CD4-positive, alpha-beta memory T cell (primary cell): Measurements from ENCODE around the gene UBQLN1. TPM values are rescaled to one million over a fixed set of nuclear protein-coding genes. Genes with fewer than 3 reads are reported as not detected.
A peak's percentile ranks its signal among the peaks of the same experiment; 100 is the strongest.
"Not testable (repeated sequence)": the region's sequence is repeated elsewhere in the genome, so short reads cannot be mapped to it uniquely, and the experiment has no call there.

Experiments
- CTCF ChIA-PET: fragments of 350-600 bp; sonication (Branson Sonifier 250); formaldehyde crosslinking; loops from one replicate; lab custom pipeline; 2021; ENCODE audit warnings: inconsistent platforms; ENCODE audit not compliant: partially characterized antibody; lab: Charles Lee
- POLR2A ChIA-PET: fragments of 350-600 bp; sonication (Branson Sonifier 250); formaldehyde crosslinking; loops from one replicate; lab custom pipeline; 2021; ENCODE audit not compliant: partially characterized antibody; lab: Charles Lee
- DNase-seq, 5 donors: peaks; one replicate each; pipeline versions ENCODE4 v3.0.0 to v3.0.0-alpha.2; 2020 to 2022; ENCODE audit warnings: mixed read lengths in 1 of 5
- H3K27ac ChIP-seq: one replicate; pipeline ENCODE4 v1.7.0; 2013; ENCODE audit warnings: low read depth, low read length
- H3K27me3 ChIP-seq: 2 replicates; pipeline ENCODE4 v1.7.0; 2013; ENCODE audit warnings: mild to moderate bottlenecking, low read length, moderate library complexity; ENCODE audit not compliant: insufficient read depth
- H3K36me3 ChIP-seq: 2 replicates; pipeline ENCODE4 v1.7.0; 2013; ENCODE audit warnings: mild to moderate bottlenecking, low read length, moderate library complexity; ENCODE audit not compliant: insufficient read depth
- H3K4me1 ChIP-seq: 2 replicates; pipeline ENCODE4 v1.7.0; 2013; ENCODE audit warnings: mild to moderate bottlenecking, low read length, moderate library complexity; ENCODE audit not compliant: insufficient read depth
- H3K4me3 ChIP-seq, 2 donors: one replicate each; pipeline ENCODE4 v1.7.0; 2013; ENCODE audit warnings: low read length in 2 of 2, mild to moderate bottlenecking in 1 of 2
- H3K9me3 ChIP-seq, 2 donors: one replicate each; pipeline ENCODE4 v1.7.0; 2013; ENCODE audit warnings: low read length in 2 of 2, control low read depth in 1 of 2; ENCODE audit not compliant: control insufficient read depth in 1 of 2
- H3K27ac Mint-ChIP-seq, 7 donors: one replicate each; pipeline ENCODE4 v1.8.0; 2020 to 2021; ENCODE audit warnings: mixed read lengths in 7 of 7, mild to moderate bottlenecking in 6 of 7, inconsistent platforms in 3 of 7, moderate library complexity in 3 of 7
- H3K27me3 Mint-ChIP-seq, 2 donors: one replicate each; pipeline ENCODE4 v1.8.0; 2020 to 2021; ENCODE audit warnings: mixed read lengths in 2 of 2
- H3K36me3 Mint-ChIP-seq, 2 donors: one replicate each; pipeline ENCODE4 v1.8.0; 2020 to 2021; ENCODE audit warnings: mixed read lengths in 2 of 2, inconsistent platforms in 1 of 2, mild to moderate bottlenecking in 1 of 2
- H3K4me1 Mint-ChIP-seq, 4 donors: one replicate each; pipeline ENCODE4 v1.8.0; 2020 to 2021; ENCODE audit warnings: mixed read lengths in 4 of 4, mild to moderate bottlenecking in 1 of 4
- H3K4me3 Mint-ChIP-seq, 8 donors: one replicate each; pipeline ENCODE4 v1.8.0; 2020 to 2021; ENCODE audit warnings: mixed read lengths in 8 of 8, mild to moderate bottlenecking in 7 of 8, moderate library complexity in 6 of 8, inconsistent platforms in 3 of 8
- H3K9me3 Mint-ChIP-seq, 8 donors: one replicate each; pipeline ENCODE4 v1.8.0; 2020 to 2021; ENCODE audit warnings: mixed read lengths in 8 of 8, mild to moderate bottlenecking in 5 of 8, inconsistent platforms in 3 of 8, moderate library complexity in 1 of 8
- intact Hi-C: fragments of 100-400 bp; cut with micrococcal nuclease; formaldehyde crosslinking; loops from one replicate; pipeline ENCODE4 v1.15.1; 2023
- polyA plus RNA-seq, 2 donors: library from polyadenylated mRNA; unstranded; fragments of 300-500 nt; fragmentation: Illumina TruSeq; gene quantifications; one replicate each; pipeline ENCODE4 v1.2.3, GENCODE V29; 2021
- total RNA-seq, 2 experiments: library from RNA; stranded (reverse); gene quantifications; one replicate each; pipeline ENCODE4 v1.2.3, GENCODE V29; 2021

The UBQLN1 gene
- total and polyA plus RNA-seq, 4 experiments from 2014 or later, result 66.8 to 122 (median 93.2) TPM

GRCh38 chr9:83707518-83707767, 315 bp downstream of the UBQLN1 start:
- Histone ChIP-seq H3K4me1 (peaks cover 47% of the 10 kb centered on the region), H3K27ac (peak overlapping the region; percentile 98), H3K9me3 (no peaks in the 10 kb centered on the region), H3K36me3 (no peaks in the 10 kb centered on the region), H3K4me3 (peak overlapping the region; percentile 47 to 97), H3K27me3 (no peaks in the 10 kb centered on the region)
- peak overlapping the region; percentile 87 to 99 (median 92) for H3K4me3 Mint-ChIP-seq
- ChIA-PET CTCF (interaction anchor here (0.8 to 2.4 kb wide), 9 partner anchors 9 to 214 kb away, joined by 3 to 20 read pairs (median 4); partner anchors contain the start of gene KIF27), POLR2A (interaction anchor here (0.8 to 3.5 kb wide), 24 partner anchors 8 to 586 kb away, joined by 3 to 59 read pairs (median 5); partner anchors contain the start of genes HNRNPK, IDNK, KIF27 and RMI1)
- peaks cover 34 to 48% (median 41%) of the 10 kb centered on the region in 4 donors for H3K4me1 Mint-ChIP-seq
- H3K36me3 Mint-ChIP-seq, result peaks cover 5 to 19% of the 10 kb centered on the region in 2 donors
- no peak for DNase-seq
- intact Hi-C loops, result loop anchor here (1.0 to 5.0 kb wide), 2 partner anchors 40 to 84 kb away; partner anchors contain the start of gene IDNK
- peak overlapping the region; percentile 99 to 100 (median 100) for H3K27ac Mint-ChIP-seq
- H3K27me3 Mint-ChIP-seq, result no peaks in the 10 kb centered on the region
- peaks cover 0 to 2% (median 0%) of the 10 kb centered on the region in 8 donors for H3K9me3 Mint-ChIP-seq

DNA sequence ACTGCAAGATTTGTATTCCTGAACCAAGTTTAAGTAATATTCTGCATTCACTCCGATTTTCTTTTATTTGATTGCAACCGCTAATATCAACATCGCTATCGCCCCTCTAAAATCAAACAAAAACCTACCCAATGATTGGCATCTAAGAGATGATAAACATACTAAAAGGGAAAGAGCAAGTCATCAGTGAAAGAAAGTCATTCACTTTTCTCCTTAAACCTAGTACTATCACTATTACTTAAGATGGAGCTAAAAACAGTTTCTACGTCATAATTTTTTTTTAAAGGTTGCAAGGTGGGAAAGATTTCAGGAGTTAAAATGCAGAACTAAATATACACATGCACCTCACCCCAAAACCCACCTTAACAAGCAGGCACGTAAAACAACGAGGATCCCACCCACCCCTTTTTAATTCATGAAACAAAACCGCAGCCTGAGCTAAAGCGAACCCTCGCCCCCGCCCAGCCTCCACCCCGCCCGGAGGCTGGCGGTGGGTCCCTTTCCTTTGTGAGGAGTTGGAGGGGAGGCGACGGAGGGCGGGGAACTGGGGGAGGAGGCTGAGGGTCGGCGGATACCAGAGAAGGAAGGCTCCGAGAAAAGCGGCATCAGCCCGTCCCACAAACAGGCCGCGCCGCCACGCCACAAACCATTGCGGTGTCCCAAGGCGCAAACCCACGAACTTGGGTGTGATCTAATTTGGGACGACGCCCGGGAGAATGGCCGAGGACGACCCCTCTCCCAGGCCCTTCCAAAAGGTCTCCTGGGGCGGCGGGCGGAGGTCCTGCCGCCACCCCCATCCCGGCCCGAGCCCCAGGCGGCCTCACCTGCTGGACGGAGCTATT, 861 bp downstream of the UBQLN1 start:
- H3K4me3 Mint-ChIP-seq, result peak overlapping the region; percentile 87 to 99 (median 92)
- peaks cover 0 to 2% (median 0%) of the 10 kb centered on the region in 8 donors for H3K9me3 Mint-ChIP-seq
- H3K27ac Mint-ChIP-seq, result peak overlapping the region; percentile 99 to 100 (median 99)
- peak overlapping the region; percentile 47 to 97 for H3K4me3 ChIP-seq
- peak overlapping the region; percentile 98 for H3K27ac ChIP-seq
- peaks cover 38 to 53% (median 46%) of the 10 kb centered on the region in 4 donors for H3K4me1 Mint-ChIP-seq
- peaks cover 5 to 19% of the 10 kb centered on the region in 2 donors for H3K36me3 Mint-ChIP-seq
- POLR2A ChIA-PET, result interaction anchor here (0.8 to 3.5 kb wide), 22 partner anchors 10 to 587 kb away, joined by 3 to 59 read pairs (median 5); partner anchors contain the start of genes HNRNPK, IDNK, KIF27 and RMI1
- CTCF ChIA-PET, result interaction anchor here (0.7 to 2.4 kb wide), 9 partner anchors 8 to 215 kb away, joined by 3 to 20 read pairs (median 3); partner anchors contain the start of gene KIF27
- no peaks in the 10 kb centered on the region for H3K27me3 Mint-ChIP-seq
- intact Hi-C loops, result loop anchor here (1.0 to 5.0 kb wide), 2 partner anchors 40 to 84 kb away; partner anchors contain the start of gene IDNK
- H3K4me1 ChIP-seq, result peaks cover 52% of the 10 kb centered on the region
- H3K36me3 ChIP-seq, result no peaks in the 10 kb centered on the region
- H3K27me3 ChIP-seq, result no peaks in the 10 kb centered on the region
- no peaks in the 10 kb centered on the region for H3K9me3 ChIP-seq
- peak; percentile 57 to 77 (median 66) for DNase-seq

- Mint-ChIP-seq H3K4me1 (peaks cover 52 to 70% (median 60%) of the 10 kb centered on the region in 4 donors), H3K36me3 (peaks cover 5 to 21% of the 10 kb centered on the region in 2 donors), H3K4me3 (peak overlapping the region; percentile 87 to 99 (median 92)), H3K27ac (peak overlapping the region; percentile 98 to 100 (median 99))
- peak overlapping the region in 1 of 2 donors; percentile 97 for H3K4me3 ChIP-seq
- H3K9me3 Mint-ChIP-seq, H3K27me3 Mint-ChIP-seq, H3K27ac ChIP-seq, H3K27me3 ChIP-seq, H3K36me3 ChIP-seq, H3K9me3 ChIP-seq: not testable (repeated sequence)
- H3K4me1 ChIP-seq, result peaks cover 68% of the 10 kb centered on the region
- intact Hi-C loops, result loop anchor here (2.0 to 5.0 kb wide), 2 partner anchors 16 to 38 kb away; no protein-coding TSS in a partner anchor
- ChIA-PET CTCF (interaction anchor here (0.6 kb wide), 1 partner anchor 69 kb away, joined by 3 read pairs; no protein-coding TSS in a partner anchor), POLR2A (interaction anchor here (1.5 kb wide), 1 partner anchor 13 kb away, joined by 3 read pairs; no protein-coding TSS in a partner anchor)
- peak; percentile 19 to 47 (median 27) for DNase-seq
Observed at GRCh38 chr9:83705219-83705651, 2.5 kb downstream of the UBQLN1 start.

DNA sequence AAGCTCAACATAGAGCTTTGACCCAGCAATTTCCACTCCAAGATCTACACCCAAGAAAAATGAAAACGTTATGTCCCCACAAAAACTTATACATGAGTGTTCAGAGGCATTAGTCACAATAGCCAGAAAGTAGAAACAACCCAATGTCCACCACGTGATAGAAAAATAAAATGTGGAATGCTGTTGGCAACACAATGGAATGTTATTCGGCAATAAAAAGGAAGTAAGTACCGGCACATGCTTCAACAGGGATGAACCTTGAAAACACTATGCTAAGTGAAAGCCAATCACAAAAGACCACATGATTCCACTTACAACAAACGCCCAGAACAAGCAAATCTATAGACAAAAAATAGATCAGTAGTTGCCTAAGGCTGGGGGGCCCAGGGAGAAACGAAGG, 6.0 kb downstream of the UBQLN1 start:
- CTCF ChIA-PET, result interaction anchor here (2.7 kb wide), 1 partner anchor 81 kb away, joined by 8 read pairs; no protein-coding TSS in a partner anchor
- Histone ChIP-seq H3K27ac (no peak overlapping the region), H3K9me3 (no peaks in the 10 kb centered on the region), H3K4me3 (no peak overlapping the region), H3K27me3 (no peaks in the 10 kb centered on the region), H3K36me3 (no peaks in the 10 kb centered on the region), H3K4me1 (peaks cover 88% of the 10 kb centered on the region)
- Mint-ChIP-seq H3K4me1 (peaks cover 54 to 83% (median 71%) of the 10 kb centered on the region in 4 donors), H3K9me3 (no peaks in the 10 kb centered on the region), H3K27ac (peak overlapping the region in 4 of 7 donors; percentile 0 to 44 (median 5)), H3K4me3 (peak overlapping the region in 7 of 8 donors; percentile 1 to 51 (median 24)), H3K27me3 (no peaks in the 10 kb centered on the region), H3K36me3 (peaks cover 5 to 16% of the 10 kb centered on the region in 2 donors)
- DNase-seq, result no peak
- POLR2A ChIA-PET, result no interaction called here
- intact Hi-C loops, result no loop called here

GRCh38 chr9:83701286-83701685, 6.5 kb downstream of the UBQLN1 start:
- Mint-ChIP-seq H3K27me3 (no peaks in the 10 kb centered on the region), H3K27ac (no peak overlapping the region), H3K4me3 (peak overlapping the region in 4 of 8 donors; percentile 1 to 51 (median 42)), H3K36me3 (peaks cover 5 to 13% of the 10 kb centered on the region in 2 donors), H3K9me3 (no peaks in the 10 kb centered on the region), H3K4me1 (peaks cover 52 to 83% (median 69%) of the 10 kb centered on the region in 4 donors)
- ChIA-PET CTCF (interaction anchor here (2.7 kb wide), 1 partner anchor 80 kb away, joined by 8 read pairs; no protein-coding TSS in a partner anchor), POLR2A (no interaction called here)
- Histone ChIP-seq H3K27me3 (no peaks in the 10 kb centered on the region), H3K4me1 (peaks cover 89% of the 10 kb centered on the region), H3K9me3 (no peaks in the 10 kb centered on the region), H3K27ac (no peak overlapping the region), H3K4me3 (no peak overlapping the region), H3K36me3 (no peaks in the 10 kb centered on the region)
- DNase-seq, result no peak
- intact Hi-C loops, result no loop called here

- Histone ChIP-seq H3K27ac (no peak overlapping the region), H3K27me3 (no peaks in the 10 kb centered on the region), H3K36me3 (no peaks in the 10 kb centered on the region), H3K9me3 (no peaks in the 10 kb centered on the region), H3K4me3 (no peak overlapping the region), H3K4me1 (peaks cover 88% of the 10 kb centered on the region)
- Mint-ChIP-seq H3K27me3 (no peaks in the 10 kb centered on the region), H3K4me1 (peaks cover 44 to 79% (median 63%) of the 10 kb centered on the region in 4 donors), H3K36me3 (peaks cover 0 to 8% of the 10 kb centered on the region in 2 donors), H3K27ac (peak overlapping the region in 3 of 7 donors; percentile 1 to 40 (median 30)), H3K9me3 (no peaks in the 10 kb centered on the region), H3K4me3 (peak overlapping the region in 6 of 8 donors; percentile 15 to 71 (median 43))
- intact Hi-C loops, result no loop called here
- ChIA-PET POLR2A (interaction anchor here (1.0 to 2.1 kb wide), 2 partner anchors 9 to 13 kb away, joined by 3 to 13 read pairs; partner anchors contain the start of gene UBQLN1), CTCF (interaction anchor here (1.7 to 2.7 kb wide), 2 partner anchors 8 to 79 kb away, joined by 4 to 8 read pairs; partner anchors contain the start of gene UBQLN1)
- no peak for DNase-seq
Observed at GRCh38 chr9:83699615-83700014, 8.1 kb downstream of the UBQLN1 start.
